ENCODE results near the gene KIAA0513. TPM values are rescaled to one million over a fixed set of nuclear protein-coding genes. Genes with fewer than 3 reads are reported as not detected.

Gene KIAA0513
- total and polyA plus RNA-seq, 9 donors = 1.6 to 4.2 (median 2.6) TPM

DNA sequence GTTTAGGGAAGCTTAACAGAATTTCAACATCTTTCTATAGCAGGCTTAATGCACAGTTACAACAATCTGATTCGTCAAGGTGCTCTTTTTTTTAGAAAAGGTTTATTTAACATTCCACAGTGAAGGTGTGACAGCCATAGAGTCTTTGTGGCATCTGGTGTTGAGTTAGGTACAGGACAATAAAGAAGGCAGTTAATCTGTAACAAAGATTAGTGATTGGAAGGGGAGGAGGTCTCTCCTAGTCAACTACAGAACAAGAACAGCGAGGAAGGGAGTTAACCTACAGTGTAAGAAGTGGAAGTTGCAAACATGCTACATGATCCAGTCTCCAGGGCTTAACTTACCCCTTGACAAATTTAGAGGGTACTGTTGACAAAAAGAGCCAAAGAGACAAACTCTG, 13.3 kb upstream of the KIAA0513 start:
- Histone ChIP-seq H3K27ac (ENCODE audit: low read length) (no peak overlapping the region), H3K36me3 (ENCODE audit: control insufficient read depth, insufficient read depth, low read length) (no peaks in the 10 kb centered on the region), H3K4me3 (ENCODE audit: low read length) (no peak overlapping the region), H3K4me1 (ENCODE audit: control insufficient read depth, insufficient read depth, low read length) (peaks cover 14% of the 10 kb centered on the region), H3K9me3 (replicated peaks; ENCODE audit: control insufficient read depth, low read depth, low read length) (no peaks in the 10 kb centered on the region), H3K27me3 (ENCODE audit: control insufficient read depth, insufficient read depth, low read length) (peaks cover 6% of the 10 kb centered on the region)
- WGBS (ENCODE audit: insufficient coverage) = no CpG with 5 or more reads among the region's 2 CpGs
- DNase-seq = no peak

DNA sequence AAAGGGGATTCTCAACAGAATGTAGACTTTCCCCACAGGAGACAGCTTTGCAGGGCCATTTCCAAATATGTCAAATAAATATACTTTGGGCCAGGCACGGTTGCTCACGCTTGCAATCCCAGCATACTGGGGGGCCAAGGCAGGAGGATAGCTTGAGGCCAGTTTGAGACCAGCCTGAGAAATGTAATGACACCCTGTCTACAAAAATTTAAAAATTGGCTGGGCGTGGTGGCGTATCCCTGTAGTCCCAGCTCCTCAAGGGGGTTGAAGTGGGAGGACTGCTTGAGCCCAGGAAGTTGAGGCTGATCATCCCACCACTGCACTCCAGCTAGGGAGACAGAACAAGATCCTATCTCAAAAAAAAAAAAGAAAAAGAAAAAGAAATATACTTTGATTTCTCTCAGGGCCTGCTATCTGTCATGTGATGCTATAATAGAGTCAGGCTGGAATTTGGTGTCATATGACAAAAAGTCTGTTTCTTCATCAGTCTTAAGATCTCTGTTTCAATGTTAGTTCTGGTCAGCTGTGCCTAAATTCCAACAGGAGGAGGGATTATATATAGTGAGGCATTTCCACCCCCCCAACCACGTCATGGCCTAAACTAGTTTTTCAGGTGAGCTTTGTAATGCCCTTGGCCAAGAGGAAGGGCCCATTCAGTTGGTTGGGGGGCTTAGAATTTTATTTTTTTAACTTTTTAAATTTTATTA, 12.0 kb upstream of the KIAA0513 start:
- Histone ChIP-seq H3K27ac (ENCODE audit: low read length) (no peak overlapping the region), H3K4me3 (ENCODE audit: low read length) (no peak overlapping the region), H3K9me3 (replicated peaks; ENCODE audit: control insufficient read depth, low read depth, low read length) (no peaks in the 10 kb centered on the region), H3K36me3 (ENCODE audit: control insufficient read depth, insufficient read depth, low read length) (no peaks in the 10 kb centered on the region), H3K27me3 (ENCODE audit: control insufficient read depth, insufficient read depth, low read length) (peaks cover 6% of the 10 kb centered on the region), H3K4me1 (ENCODE audit: control insufficient read depth, insufficient read depth, low read length) (peaks cover 16% of the 10 kb centered on the region)
- WGBS (ENCODE audit: insufficient coverage) = 40% methylated on average over 2 of the region's 5 CpGs
- no peak for DNase-seq

DNA sequence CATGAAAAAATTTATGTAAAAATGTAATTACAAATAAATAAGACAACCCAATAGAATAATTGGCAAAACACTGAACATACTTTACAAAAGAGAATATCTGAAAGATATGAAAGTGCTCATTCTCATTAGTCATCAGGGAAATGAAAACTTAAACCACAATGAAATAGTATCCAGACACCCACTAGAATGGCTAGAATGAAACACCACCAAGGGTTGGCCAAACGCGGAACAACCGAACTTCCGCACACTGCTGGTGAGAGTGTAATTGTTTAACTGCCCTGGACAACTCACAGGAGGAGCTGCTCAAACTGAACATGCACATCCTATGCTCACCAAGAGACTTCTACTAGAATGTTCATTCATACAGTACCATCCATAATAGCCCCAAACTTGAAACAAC, 10.4 kb upstream of the KIAA0513 start:
- H3K27ac ChIP-seq (ENCODE audit: low read length) = no peak overlapping the region

DNA sequence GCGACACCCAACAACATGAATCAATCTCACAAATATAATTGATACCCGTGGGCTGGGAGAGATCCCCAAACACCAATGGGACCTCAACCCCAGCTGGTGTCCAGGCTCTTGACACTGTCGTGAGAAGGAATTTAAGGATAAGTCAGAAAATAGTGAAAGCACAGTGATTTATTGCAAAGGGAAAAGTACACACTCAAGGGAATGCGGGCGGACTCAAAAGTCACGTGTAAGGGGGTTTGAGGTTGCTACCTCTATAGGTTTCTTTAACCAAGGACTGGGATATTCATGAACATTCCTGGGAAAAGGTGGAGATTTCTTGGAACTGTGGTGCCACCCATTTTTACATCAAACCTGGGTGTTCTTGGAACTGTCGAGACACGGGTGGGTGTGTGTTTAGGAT, 10.0 kb upstream of the KIAA0513 start:
- Histone ChIP-seq H3K9me3 (replicated peaks; ENCODE audit: control insufficient read depth, low read depth, low read length) (no peaks in the 10 kb centered on the region), H3K27ac (ENCODE audit: low read length) (no peak overlapping the region), H3K4me3 (ENCODE audit: low read length) (no peak overlapping the region)

More for the DNA sequence above, 10.4 kb upstream of the KIAA0513 start:
- no peak for DNase-seq
- H3K4me1 ChIP-seq (ENCODE audit: control insufficient read depth, insufficient read depth, low read length) = peaks cover 12% of the 10 kb centered on the region
- peaks cover 6% of the 10 kb centered on the region for H3K27me3 ChIP-seq (ENCODE audit: control insufficient read depth, insufficient read depth, low read length)
- WGBS (ENCODE audit: insufficient coverage) = no CpG with 5 or more reads among the region's 4 CpGs
- H3K9me3 ChIP-seq (replicated peaks; ENCODE audit: control insufficient read depth, low read depth, low read length) = no peaks in the 10 kb centered on the region
- H3K36me3 ChIP-seq (ENCODE audit: control insufficient read depth, insufficient read depth, low read length) = no peaks in the 10 kb centered on the region
- no peak overlapping the region for H3K4me3 ChIP-seq (ENCODE audit: low read length)

DNA sequence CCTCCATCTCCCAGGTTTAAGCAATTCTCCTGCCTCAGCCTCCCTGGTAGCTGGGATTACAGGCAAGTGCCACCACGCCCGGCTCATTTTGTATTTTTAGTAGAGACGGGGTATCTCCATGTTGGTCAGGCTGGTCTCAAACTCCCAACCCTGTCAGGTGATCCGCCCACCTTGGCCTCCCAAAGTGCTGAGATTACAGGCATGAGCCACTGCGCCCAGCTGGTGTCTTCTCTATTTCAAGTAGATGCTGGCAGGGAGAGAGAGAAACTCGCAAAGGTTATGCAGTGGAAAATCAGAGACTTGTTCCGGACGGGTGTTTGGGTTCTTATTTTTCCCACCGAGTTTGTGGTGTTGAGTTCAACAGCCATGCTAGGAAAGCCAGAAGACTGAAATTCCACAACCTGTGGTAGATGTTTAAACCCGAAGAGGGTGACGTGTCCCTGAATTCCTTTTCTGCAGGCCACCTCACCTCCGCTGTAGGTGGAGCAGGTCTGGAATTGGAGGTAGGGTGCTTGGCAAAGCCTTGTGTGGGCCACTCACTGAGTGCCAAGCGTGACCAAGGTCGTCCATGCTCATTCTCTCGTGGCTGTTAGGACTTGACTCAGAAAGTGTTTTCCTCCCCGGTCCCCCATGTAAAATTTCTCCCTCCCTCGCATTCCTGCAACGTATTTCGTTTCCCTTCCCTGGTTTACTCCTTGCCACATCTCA, 8.9 kb upstream of the KIAA0513 start:
- peaks cover 6% of the 10 kb centered on the region for H3K27me3 ChIP-seq (ENCODE audit: control insufficient read depth, insufficient read depth, low read length)
- H3K4me3 ChIP-seq (ENCODE audit: low read length) = no peak overlapping the region
- 61% methylated on average over 11 of the region's 19 CpGs for WGBS (ENCODE audit: insufficient coverage)
- H3K9me3 ChIP-seq (replicated peaks; ENCODE audit: control insufficient read depth, low read depth, low read length) = peaks cover 2% of the 10 kb centered on the region
- no peak overlapping the region for H3K27ac ChIP-seq (ENCODE audit: low read length)
- no peaks in the 10 kb centered on the region for H3K36me3 ChIP-seq (ENCODE audit: control insufficient read depth, insufficient read depth, low read length)
- H3K4me1 ChIP-seq (ENCODE audit: control insufficient read depth, insufficient read depth, low read length) = peaks cover 11% of the 10 kb centered on the region
- DNase-seq = no peak

More for the DNA sequence above, 10.0 kb upstream of the KIAA0513 start:
- DNase-seq = no peak
- Histone ChIP-seq H3K36me3 (ENCODE audit: control insufficient read depth, insufficient read depth, low read length) (no peaks in the 10 kb centered on the region), H3K4me1 (ENCODE audit: control insufficient read depth, insufficient read depth, low read length) (peaks cover 11% of the 10 kb centered on the region), H3K27me3 (ENCODE audit: control insufficient read depth, insufficient read depth, low read length) (peaks cover 6% of the 10 kb centered on the region)
- WGBS (ENCODE audit: insufficient coverage) = 80% methylated on average over 1 of the region's 8 CpGs

DNA sequence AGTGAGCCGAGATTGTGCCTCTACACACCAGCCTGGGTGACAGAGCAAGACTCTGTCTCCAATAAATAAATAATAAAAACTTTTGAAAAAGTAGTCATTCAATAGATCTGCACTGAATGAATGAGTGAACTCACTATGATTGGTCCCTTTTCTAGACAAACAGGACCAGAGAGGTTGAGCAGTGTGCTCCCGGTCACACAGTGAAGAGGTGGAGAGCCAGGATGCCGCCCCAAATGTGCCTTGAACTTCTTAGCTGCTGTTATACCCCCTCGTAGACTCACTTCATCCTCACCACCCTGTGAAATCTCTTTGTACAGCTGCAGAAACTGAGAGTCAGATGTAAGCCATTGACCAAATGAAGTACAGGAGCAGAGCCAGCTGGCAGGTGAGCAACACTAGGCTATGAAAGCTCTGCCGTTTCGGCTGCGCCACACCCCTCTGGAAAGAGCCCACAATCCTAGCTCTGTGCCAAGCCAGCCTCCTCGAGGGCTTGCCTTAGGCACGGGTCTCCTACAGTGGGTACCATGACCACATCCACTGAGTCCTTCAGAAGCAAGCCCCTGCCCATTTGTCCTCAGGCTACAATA, 7.8 kb upstream of the KIAA0513 start:
- Histone ChIP-seq H3K36me3 (ENCODE audit: control insufficient read depth, insufficient read depth, low read length) (no peaks in the 10 kb centered on the region), H3K4me3 (ENCODE audit: low read length) (no peak overlapping the region), H3K9me3 (replicated peaks; ENCODE audit: control insufficient read depth, low read depth, low read length) (peaks cover 2% of the 10 kb centered on the region), H3K27ac (ENCODE audit: low read length) (no peak overlapping the region), H3K4me1 (ENCODE audit: control insufficient read depth, insufficient read depth, low read length) (peaks cover 11% of the 10 kb centered on the region), H3K27me3 (ENCODE audit: control insufficient read depth, insufficient read depth, low read length) (peaks cover 6% of the 10 kb centered on the region)
- 60% methylated on average over 7 of the region's 9 CpGs for WGBS (ENCODE audit: insufficient coverage)
- DNase-seq = peak; percentile 50

DNA sequence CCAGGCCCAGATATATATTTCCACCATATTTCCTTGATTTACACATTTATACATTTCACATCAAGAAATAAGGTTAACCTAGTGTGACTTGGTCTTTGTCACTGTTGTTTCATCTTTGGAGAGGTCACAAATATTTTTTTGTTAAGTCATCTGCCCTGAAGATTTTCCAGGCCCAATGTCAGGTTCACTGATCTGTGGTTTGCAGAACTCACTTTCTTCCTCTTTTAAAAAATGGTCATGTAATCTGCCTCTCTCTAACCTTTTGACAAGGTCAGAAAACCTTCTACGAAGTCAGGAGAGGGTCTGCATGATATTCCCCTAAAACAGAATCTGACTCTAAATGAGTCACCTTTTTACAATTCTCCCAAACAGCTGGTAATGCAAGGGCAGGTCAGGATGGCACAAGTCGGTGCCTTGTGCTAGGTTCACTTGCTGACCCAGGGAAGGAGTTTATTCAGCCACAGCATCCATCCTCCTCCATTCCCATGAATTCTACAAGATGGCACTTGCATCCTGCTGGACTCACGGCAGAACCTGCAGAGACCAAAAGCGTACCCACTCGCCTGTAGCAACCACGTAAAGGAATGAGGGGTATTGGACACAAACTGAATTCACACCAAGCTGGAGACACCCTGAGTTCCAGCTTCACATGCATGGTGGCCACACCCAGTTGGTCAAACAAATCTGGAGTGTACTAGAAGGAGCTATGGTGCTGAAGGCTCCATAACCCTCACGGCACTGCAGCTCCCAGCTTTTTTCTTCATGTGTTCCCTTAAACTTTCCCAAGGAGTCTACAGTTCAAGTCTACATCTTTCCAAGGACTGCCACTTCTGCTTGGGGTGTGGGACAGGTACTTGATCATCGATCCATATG, 1.6 kb upstream of the KIAA0513 start:
- H3K4me1 ChIP-seq (ENCODE audit: control insufficient read depth, insufficient read depth, low read length) = peaks cover 21% of the 10 kb centered on the region

DNA sequence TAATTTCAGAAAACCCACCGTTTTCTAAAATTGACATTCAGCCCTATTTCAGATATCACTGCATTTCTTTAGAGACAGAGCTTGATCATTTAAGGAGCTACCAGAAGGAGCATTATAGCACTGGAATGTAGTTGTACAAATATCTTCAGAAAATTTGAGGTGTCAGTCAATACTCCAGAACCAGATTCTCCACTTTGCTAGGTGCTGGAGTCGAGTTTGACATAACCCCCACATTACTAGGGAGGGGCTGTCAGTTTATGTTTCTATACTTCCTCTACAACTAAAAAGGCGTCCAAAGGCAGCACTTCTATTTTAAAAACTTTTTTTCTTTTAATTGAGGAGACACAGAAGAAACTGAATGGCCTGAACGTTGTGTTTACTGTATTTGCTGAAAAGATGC, 892 bp upstream of the KIAA0513 start:
- peaks cover 21% of the 10 kb centered on the region for H3K4me1 ChIP-seq (ENCODE audit: control insufficient read depth, insufficient read depth, low read length)
- WGBS (ENCODE audit: insufficient coverage) = no CpG with 5 or more reads among the region's 4 CpGs
- DNase-seq = no peak

More for the DNA sequence above, 1.6 kb upstream of the KIAA0513 start:
- DNase-seq = peak; percentile 50
- H3K36me3 ChIP-seq (ENCODE audit: control insufficient read depth, insufficient read depth, low read length) = no peaks in the 10 kb centered on the region
- 92% methylated on average over 6 of the region's 8 CpGs for WGBS (ENCODE audit: insufficient coverage)
- no peak overlapping the region for H3K4me3 ChIP-seq (ENCODE audit: low read length)
- peaks cover 2% of the 10 kb centered on the region for H3K9me3 ChIP-seq (replicated peaks; ENCODE audit: control insufficient read depth, low read depth, low read length)
- peaks cover 24% of the 10 kb centered on the region for H3K27me3 ChIP-seq (ENCODE audit: control insufficient read depth, insufficient read depth, low read length)
- no peak overlapping the region for H3K27ac ChIP-seq (ENCODE audit: low read length)

DNA sequence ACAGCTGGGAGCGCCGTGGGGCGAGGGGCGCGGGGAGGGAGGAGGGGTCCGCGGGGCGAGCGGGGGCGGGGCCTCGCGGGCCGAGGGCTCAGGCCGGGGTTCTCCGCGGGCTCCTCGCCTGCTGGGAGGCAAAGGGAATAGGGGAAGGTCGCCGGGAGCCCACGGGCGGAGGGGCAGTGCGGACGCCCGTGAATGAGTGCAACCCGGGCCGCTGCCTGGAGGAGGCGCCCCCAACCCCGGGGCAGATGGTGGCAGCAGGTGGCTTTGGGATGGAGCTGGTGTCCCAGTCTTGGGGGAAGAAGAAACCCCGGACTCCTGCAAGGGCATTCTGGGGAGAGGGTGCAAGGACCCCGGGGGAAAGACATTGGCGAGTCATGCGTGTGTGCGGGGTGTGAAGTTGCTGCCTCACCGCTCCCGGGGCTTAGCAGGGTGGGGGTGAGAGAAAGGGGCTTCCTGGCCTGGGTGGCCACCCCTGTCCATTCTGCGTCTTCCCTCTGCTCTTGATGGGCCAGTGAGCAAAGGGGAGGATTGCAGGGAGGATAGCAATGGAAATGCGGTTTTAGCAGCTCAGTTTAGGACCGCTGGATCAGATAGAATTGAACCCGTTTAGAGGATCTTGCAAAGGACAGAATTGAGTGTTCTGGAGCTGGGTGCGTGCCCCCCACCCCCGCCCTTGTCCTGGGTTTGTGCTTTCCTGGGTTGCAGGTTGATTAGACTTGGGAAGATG, 526 bp downstream of the KIAA0513 start:
- WGBS (ENCODE audit: insufficient coverage) = 3% methylated on average over 29 of the region's 41 CpGs
- peaks cover 21% of the 10 kb centered on the region for H3K4me1 ChIP-seq (ENCODE audit: control insufficient read depth, insufficient read depth, low read length)
- H3K4me3 ChIP-seq (ENCODE audit: low read length) = peak overlapping the region; percentile 63
- H3K9me3 ChIP-seq (replicated peaks; ENCODE audit: control insufficient read depth, low read depth, low read length) = no peaks in the 10 kb centered on the region
- H3K27me3 ChIP-seq (ENCODE audit: control insufficient read depth, insufficient read depth, low read length) = peaks cover 31% of the 10 kb centered on the region
- peak; percentile 34 for DNase-seq
- H3K36me3 ChIP-seq (ENCODE audit: control insufficient read depth, insufficient read depth, low read length) = no peaks in the 10 kb centered on the region
- no peak overlapping the region for H3K27ac ChIP-seq (ENCODE audit: low read length)

More for the DNA sequence above, 892 bp upstream of the KIAA0513 start:
- Histone ChIP-seq H3K9me3 (replicated peaks; ENCODE audit: control insufficient read depth, low read depth, low read length) (peaks cover 2% of the 10 kb centered on the region), H3K27ac (ENCODE audit: low read length) (no peak overlapping the region), H3K36me3 (ENCODE audit: control insufficient read depth, insufficient read depth, low read length) (no peaks in the 10 kb centered on the region), H3K27me3 (ENCODE audit: control insufficient read depth, insufficient read depth, low read length) (peaks cover 29% of the 10 kb centered on the region), H3K4me3 (ENCODE audit: low read length) (peak overlapping the region; percentile 86)

Data from muscle of leg (tissue), 11 donors.